Sigmoid colon (tissue), 7 donors: ENCODE measurements around the gene RABIF. TPM values are rescaled to one million over a fixed set of nuclear protein-coding genes. Genes with fewer than 3 reads are reported as not detected.
"Not testable (repeated sequence)": the region's sequence is repeated elsewhere in the genome, so short reads cannot be mapped to it uniquely, and the experiment has no call there.

Experiments used
- DNase-seq: peaks from one replicate; pipeline ENCODE4 v3.0.0-alpha.2; 2019
- H3K27ac ChIP-seq, 4 donors: fragments of 200-600 bp; sonication (generic); one replicate each; pipeline ENCODE4 v1.5.1; 2016 to 2019; ENCODE audit warnings: mild to moderate bottlenecking in 1 of 4
- H3K27me3 ChIP-seq, 3 donors: fragments of 200-600 bp; sonication (generic); one replicate each; pipeline ENCODE4 v1.5.1; 2019; ENCODE audit warnings: mild to moderate bottlenecking in 1 of 3
- H3K36me3 ChIP-seq, 4 donors: fragments of 200-600 bp; sonication (generic); one replicate each; pipeline ENCODE4 v1.5.1; 2016 to 2019
- H3K4me1 ChIP-seq, 4 donors: fragments of 200-600 bp; sonication (generic); one replicate each; pipeline ENCODE4 v1.5.1; 2017 to 2019
- H3K4me3 ChIP-seq, 4 donors: fragments of 200-600 bp; sonication (generic); one replicate each; pipeline ENCODE4 v1.5.1; 2017 to 2019; ENCODE audit warnings: mild to moderate bottlenecking in 2 of 4, moderate library complexity in 1 of 4
- H3K9me3 ChIP-seq, 4 donors: fragments of 200-600 bp in 3 of 4; sonication (generic) in 3 of 4; one replicate each; pipeline versions ENCODE4 v1.5.1 to v1.6.1; 2013 to 2019
- CTCF ChIP-seq, 4 experiments: fragments of 450-650 bp in 3 of 4; fragments of 200-600 bp in 1 of 4; IDR thresholded peaks; one replicate each; pipeline ENCODE4 v1.5.1; 2016 to 2019; ENCODE audit warnings: antibody characterized with exemption in 4 of 4, mild to moderate bottlenecking in 3 of 4, moderate library complexity in 2 of 4
- EP300 ChIP-seq, 4 donors: sonication (generic); formaldehyde crosslinking; IDR thresholded peaks; one replicate each; pipeline ENCODE4 v1.6.1; 2017; ENCODE audit warnings: antibody characterized with exemption in 4 of 4
- POLR2A ChIP-seq, 2 donors: fragments of 450-650 bp; IDR thresholded peaks; one replicate each; pipeline ENCODE4 v1.6.1; 2016; ENCODE audit warnings: antibody characterized with exemption in 2 of 2, mild to moderate bottlenecking in 2 of 2, moderate library complexity in 2 of 2
- POLR2AphosphoS5 ChIP-seq, 4 donors: sonication (generic); formaldehyde crosslinking; IDR thresholded peaks; one replicate each; pipeline ENCODE4 v1.6.1; 2017; ENCODE audit warnings: antibody characterized with exemption in 4 of 4
- WGBS, 2 donors: extraction: QIAGEN DNeasy Blood & Tissue Kit; methylation state at CpG; one replicate each; pipeline ENCODE4 v1.1.7; 2013; 5-methylcytosine and 5-hydroxymethylcytosine counted together
- intact Hi-C: fragments of 100-400 bp; cut with DNase I; formaldehyde crosslinking; loops from one replicate; pipeline ENCODE4 v1.15.1; 2023
- polyA plus RNA-seq, 3 donors: library from polyadenylated mRNA; stranded (reverse); fragments of 200-250 nt; gene quantifications; one replicate each; pipeline ENCODE4 v1.2.3, GENCODE V29; 2013
- total RNA-seq, 4 donors: library from RNA; depleted of rRNA; stranded (reverse); fragments of >200 nt; gene quantifications; one replicate each; pipeline ENCODE4 v1.1.0, GENCODE V29; 2016
- donor health status: healthy with polysubstance abuse.
- donor health status: Bipolar disorder and iron deficiency.
- donor health status: healthy.

Gene RABIF
- total and polyA plus RNA-seq, 7 donors: 3.6 to 17.6 (median 7.3) TPM

- Histone ChIP-seq H3K36me3 (peaks cover 14 to 93% (median 32%) of the 10 kb centered on the region in 4 donors), H3K4me3 (no peak overlapping the region), H3K4me1 (no peaks in the 10 kb centered on the region), H3K27ac (no peak overlapping the region), H3K27me3 (no peaks in the 10 kb centered on the region), H3K9me3 (no peaks in the 10 kb centered on the region)
- intact Hi-C loops: no loop called here
- TF ChIP-seq POLR2AphosphoS5 (IDR thresholded peaks at IDR 0.05) (no peak), EP300 (IDR thresholded peaks at IDR 0.05) (no peak), POLR2A (IDR thresholded peaks at IDR 0.05) (no peak), CTCF (IDR thresholded peaks at IDR 0.05) (no peak)
- DNase-seq: no peak
- WGBS, 2 donors: 69 to 88% methylated on average over 1 of the region's 1 CpG
Observed at GRCh38 chr1:202909494-202909893, 20.5 kb upstream of the RABIF start.

- Histone ChIP-seq H3K27me3 (no peaks in the 10 kb centered on the region), H3K4me1 (no peaks in the 10 kb centered on the region), H3K27ac (no peak overlapping the region), H3K9me3 (no peaks in the 10 kb centered on the region), H3K36me3 (peaks cover 9 to 93% (median 33%) of the 10 kb centered on the region in 4 donors), H3K4me3 (no peak overlapping the region)
- 97 to 98% methylated on average over 6 of the region's 6 CpGs for WGBS, 2 donors
- TF ChIP-seq CTCF (IDR thresholded peaks at IDR 0.05) (no peak), POLR2A (IDR thresholded peaks at IDR 0.05) (no peak), EP300 (IDR thresholded peaks at IDR 0.05) (no peak), POLR2AphosphoS5 (IDR thresholded peaks at IDR 0.05) (no peak)
- intact Hi-C loops: no loop called here
- DNase-seq: no peak
Observed at GRCh38 chr1:202908998-202909397, 20.0 kb upstream of the RABIF start.

GRCh38 chr1:202905331-202905730 is 16.4 kb upstream of the RABIF start:
- TF ChIP-seq EP300 (IDR thresholded peaks at IDR 0.05) (no peak), POLR2AphosphoS5 (IDR thresholded peaks at IDR 0.05) (no peak), POLR2A (IDR thresholded peaks at IDR 0.05) (no peak), CTCF (IDR thresholded peaks at IDR 0.05) (no peak)
- H3K27me3 ChIP-seq: no peaks in the 10 kb centered on the region
- H3K36me3 ChIP-seq: peaks cover 9 to 96% (median 28%) of the 10 kb centered on the region in 4 donors
- 72 to 73% methylated on average over 4 of the region's 4 CpGs for WGBS, 2 donors
- H3K4me3 ChIP-seq: no peak overlapping the region
- no peak for DNase-seq
- intact Hi-C loops: no loop called here
- no peaks in the 10 kb centered on the region for H3K9me3 ChIP-seq
- no peaks in the 10 kb centered on the region for H3K4me1 ChIP-seq
- no peak overlapping the region for H3K27ac ChIP-seq

- peaks cover 9 to 87% (median 27%) of the 10 kb centered on the region in 4 donors for H3K36me3 ChIP-seq
- H3K27me3 ChIP-seq, H3K9me3 ChIP-seq, H3K4me1 ChIP-seq, intact Hi-C loops, H3K27ac ChIP-seq, H3K4me3 ChIP-seq, DNase-seq: not testable (repeated sequence)
- WGBS, 2 donors: 93 to 96% methylated on average over 5 of the region's 5 CpGs
Observed at GRCh38 chr1:202903808-202904207, 14.9 kb upstream of the RABIF start.

GRCh38 chr1:202901555-202901954 is 12.6 kb upstream of the RABIF start:
- no peak for TF ChIP-seq CTCF (IDR thresholded peaks at IDR 0.05)
- Histone ChIP-seq H3K27ac (no peak overlapping the region), H3K36me3 (peaks cover 3 to 83% (median 21%) of the 10 kb centered on the region in 4 donors), H3K4me1 (no peaks in the 10 kb centered on the region), H3K4me3 (no peak overlapping the region), H3K9me3 (no peaks in the 10 kb centered on the region), H3K27me3 (no peaks in the 10 kb centered on the region)
- DNase-seq: no peak
- WGBS, 2 donors: 93 to 95% methylated on average over 4 of the region's 4 CpGs
- intact Hi-C loops: no loop called here
